Fibroblast of the aortic adventitia (primary cell): ENCODE measurements around the gene TFPT. TPM values are rescaled to one million over a fixed set of nuclear protein-coding genes. Genes with fewer than 3 reads are reported as not detected.

ENCODE experiments used
- DNase-seq: peaks from one replicate; pipeline ENCODE4 v3.0.0-alpha.2; 2010; ENCODE audit warnings: low read depth
- H3K4me3 ChIP-seq: 2 replicates; pipeline ENCODE4 v1.5.1; 2011; ENCODE audit warnings: low read depth, mild to moderate bottlenecking, control low read depth, low read length, moderate library complexity
- CTCF ChIP-seq: IDR thresholded peaks from 2 replicates; pipeline ENCODE4 v1.5.1; 2011; ENCODE audit warnings: mild to moderate bottlenecking, low read length, control low read depth, inconsistent platforms; ENCODE audit not compliant: insufficient read depth
- total RNA-seq: library from RNA; depleted of rRNA; stranded (reverse); fragments of >200 nt; gene quantifications from 2 replicates; pipeline ENCODE4 v1.2.3, GENCODE V29; 2012; ENCODE audit warnings: low replicate concordance

The TFPT gene
- total RNA-seq, 1 donor: 8.9 TPM

GRCh38 chr19:54074851-54075250 lies 40.6 kb downstream of the TFPT start:
- no peak overlapping the region for H3K4me3 ChIP-seq
- no peak for DNase-seq
- TF ChIP-seq CTCF: no peak

GRCh38 chr19:54073829-54074228 lies 41.6 kb downstream of the TFPT start:
- TF ChIP-seq CTCF: no peak
- H3K4me3 ChIP-seq: no peak overlapping the region

DNA sequence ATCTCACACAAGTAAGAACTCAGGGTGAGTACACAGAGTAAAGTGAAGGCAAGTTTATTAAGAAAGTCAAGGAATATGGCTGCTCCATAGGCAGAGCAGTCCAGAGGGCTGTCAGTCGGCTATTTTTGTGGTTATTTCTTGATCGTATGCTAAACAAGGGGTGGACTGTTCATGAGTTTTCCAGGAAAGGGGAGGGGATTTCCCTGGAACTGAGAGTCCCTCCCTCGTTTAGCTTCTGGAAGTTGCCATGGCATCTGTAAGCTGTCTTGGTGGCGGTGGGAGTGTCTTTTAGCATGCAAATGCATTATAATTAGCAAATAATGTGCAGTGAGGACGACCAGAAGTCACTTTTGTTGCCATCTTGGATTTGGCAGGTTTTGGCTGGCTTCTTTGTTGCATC lies 46.0 kb downstream of the TFPT start:
- H3K4me3 ChIP-seq: no peak overlapping the region
- DNase-seq: no peak
- TF ChIP-seq CTCF: no peak

More at GRCh38 chr19:54073829-54074228, 41.6 kb downstream of the TFPT start:
- no peak for DNase-seq

DNA sequence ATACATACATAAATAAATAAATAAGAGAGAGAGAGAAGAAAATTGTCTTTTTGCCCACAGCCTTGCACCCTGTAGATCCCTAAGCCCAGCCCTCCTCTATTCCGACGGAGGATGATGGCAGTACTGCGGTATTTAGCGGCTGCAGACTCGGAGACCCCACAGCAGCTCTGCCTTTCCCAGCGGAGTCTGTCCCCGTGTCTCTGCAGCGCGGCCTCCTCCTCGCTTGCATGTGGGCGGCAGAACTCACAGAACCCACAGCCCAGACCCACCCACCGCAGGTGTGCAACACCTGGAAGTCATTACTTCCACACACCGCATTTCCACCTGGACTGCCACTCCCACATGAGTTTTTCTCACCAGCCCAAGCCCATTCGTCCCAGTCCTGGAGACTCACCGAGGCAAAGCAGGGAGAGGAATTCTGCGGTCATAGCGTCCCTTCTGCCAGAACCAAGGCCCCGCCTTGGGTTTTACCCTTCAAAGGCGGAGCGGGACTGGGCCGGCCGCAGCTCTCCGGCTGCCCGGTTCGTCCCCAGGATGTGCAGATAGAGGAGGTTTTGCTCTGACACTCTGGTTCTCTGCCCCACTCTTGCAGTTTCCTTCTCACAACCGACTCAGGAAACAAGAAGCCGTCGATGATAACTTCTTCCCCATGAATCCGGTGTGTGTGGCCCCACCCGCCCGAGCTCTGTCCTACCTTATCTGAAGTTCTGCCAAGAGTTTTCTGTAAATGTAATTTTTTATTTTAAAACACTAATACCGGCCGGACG lies 51.9 kb downstream of the TFPT start, which contains the start of gene VSTM1:
Gene VSTM1, minus strand, starts transcription at position 548 of the 767 bp plus-strand sequence. Its CDS starts 120 bp downstream, at position 428.
- TF ChIP-seq CTCF: no peak
- no peak within 1 kb of the TSS for H3K4me3 ChIP-seq
- no peak for DNase-seq

DNA sequence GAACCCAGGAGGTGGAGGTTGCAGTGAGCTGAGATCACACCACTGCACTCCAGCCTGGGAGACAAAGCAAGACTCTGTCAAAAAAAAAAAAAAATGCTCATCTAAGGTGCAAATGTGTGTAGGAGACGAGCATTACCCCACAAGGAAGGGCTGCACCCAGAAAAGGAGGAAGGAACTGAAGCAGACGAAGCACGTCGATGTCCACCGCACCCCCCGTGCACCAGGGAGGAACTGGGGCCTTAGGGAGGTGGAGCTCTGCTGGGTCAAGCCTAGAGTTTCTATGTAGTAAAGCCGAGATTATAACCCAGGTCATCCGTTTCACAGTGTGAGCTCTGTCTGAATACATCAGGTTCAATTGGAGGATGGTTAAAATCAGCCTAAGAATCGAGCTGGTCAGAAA lies 52.8 kb downstream of the TFPT start:
- no peak for DNase-seq
- H3K4me3 ChIP-seq: no peak overlapping the region
- no peak for TF ChIP-seq CTCF

Other genes with a start within 250 kb of the TFPT start
- 6.8 and 30.2 TPM in 2 replicates for gene MYADM, start 247.8 kb downstream of the TFPT start, total RNA-seq
- not detected in 2 replicates for gene PRKCG, start 233.5 kb downstream of the TFPT start, total RNA-seq
- gene CACNG7, start 206.4 kb downstream of the TFPT start, total RNA-seq: 0.57 and 1.9 TPM in 2 replicates
- 0.41 and 0.45 TPM in 2 replicates for gene CACNG8, start 152.7 kb downstream of the TFPT start, total RNA-seq
- gene CACNG6, start 124.0 kb downstream of the TFPT start, total RNA-seq: 1.1 TPM in 1 of 2 replicates, not detected in the other
- gene VSTM1, start 51.8 kb downstream of the TFPT start, total RNA-seq: not detected in 2 replicates
- not detected in 2 replicates for gene TARM1, start 34.3 kb downstream of the TFPT start, total RNA-seq
- 0.63 and 2.5 TPM in 2 replicates for gene OSCAR, start 14.9 kb downstream of the TFPT start, total RNA-seq
- gene NDUFA3, start 12.8 kb downstream of the TFPT start, total RNA-seq: 9.0 and 11.4 TPM in 2 replicates
- gene PRPF31, start 97 bp upstream of the TFPT start, total RNA-seq: 32.6 and 37.2 TPM in 2 replicates
- gene CNOT3, start 22.1 kb upstream of the TFPT start, total RNA-seq: 6.0 and 9.8 TPM in 2 replicates
- 4.4 and 6.8 TPM in 2 replicates for gene LENG1, start 44.1 kb upstream of the TFPT start, total RNA-seq
- 0.27 and 0.82 TPM in 2 replicates for gene TMC4, start 57.5 kb upstream of the TFPT start, total RNA-seq
- gene MBOAT7, start 73.9 kb upstream of the TFPT start, total RNA-seq: 46.9 and 48.7 TPM in 2 replicates
- 42.8 and 67.6 TPM in 2 replicates for gene TSEN34, start 75.7 kb upstream of the TFPT start, total RNA-seq
- gene RPS9, start 85.2 kb upstream of the TFPT start, total RNA-seq: 1,882 and 1,909 TPM in 2 replicates
- gene LILRB3, start 107.3 kb upstream of the TFPT start, total RNA-seq: not detected in 2 replicates
- gene LILRA6, start 127.1 kb upstream of the TFPT start, total RNA-seq: not detected in 2 replicates
- not detected in 2 replicates for gene LILRB5, start 141.6 kb upstream of the TFPT start, total RNA-seq
- gene LILRB2, start 165.5 kb upstream of the TFPT start, total RNA-seq: not detected in 2 replicates
- not detected in 2 replicates for gene LILRA5, start 197.5 kb upstream of the TFPT start, total RNA-seq
- not detected in 2 replicates for gene LILRA4, start 223.5 kb upstream of the TFPT start, total RNA-seq
- gene LAIR1, start 249.3 kb upstream of the TFPT start, total RNA-seq: not detected in 2 replicates